GM18508 (cell line): Measurements from ENCODE around the gene OR51B6.
"Not testable (repeated sequence)": the region's sequence is repeated elsewhere in the genome, so short reads cannot be mapped to it uniquely, and the experiment has no call there.

Experiments
- ATAC-seq: cut with Tn5 transposase; IDR thresholded peaks from one replicate; pipeline ENCODE4 v1.9.1; 2021; ENCODE audit warnings: moderate number of reproducible peaks; ENCODE audit not compliant: insufficient read depth, unreplicated experiment

Gene OR51B6, protein sequence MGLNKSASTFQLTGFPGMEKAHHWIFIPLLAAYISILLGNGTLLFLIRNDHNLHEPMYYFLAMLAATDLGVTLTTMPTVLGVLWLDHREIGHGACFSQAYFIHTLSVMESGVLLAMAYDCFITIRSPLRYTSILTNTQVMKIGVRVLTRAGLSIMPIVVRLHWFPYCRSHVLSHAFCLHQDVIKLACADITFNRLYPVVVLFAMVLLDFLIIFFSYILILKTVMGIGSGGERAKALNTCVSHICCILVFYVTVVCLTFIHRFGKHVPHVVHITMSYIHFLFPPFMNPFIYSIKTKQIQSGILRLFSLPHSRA

DNA sequence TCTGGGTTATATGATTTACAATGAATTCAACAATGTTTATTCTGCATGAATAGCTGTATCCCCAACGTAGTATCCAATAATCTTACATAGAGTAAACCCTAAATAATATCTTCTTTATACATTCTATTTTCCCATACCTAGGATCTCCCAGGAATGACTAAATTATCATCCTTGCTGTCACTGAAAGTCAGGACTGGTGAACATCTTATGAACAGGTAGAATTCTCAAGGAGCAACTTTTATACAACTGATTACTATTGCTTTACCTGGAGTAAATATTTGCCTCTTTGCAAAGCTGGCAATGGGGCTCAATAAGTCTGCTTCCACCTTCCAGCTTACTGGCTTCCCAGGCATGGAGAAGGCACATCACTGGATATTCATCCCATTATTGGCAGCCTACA, at the start of gene OR51B6:
TSS of gene OR51B6 (plus strand) at position 301 of the 400 bp plus-strand sequence. CDS start at position 301, 0 bp downstream.
- ATAC-seq: no peak

DNA sequence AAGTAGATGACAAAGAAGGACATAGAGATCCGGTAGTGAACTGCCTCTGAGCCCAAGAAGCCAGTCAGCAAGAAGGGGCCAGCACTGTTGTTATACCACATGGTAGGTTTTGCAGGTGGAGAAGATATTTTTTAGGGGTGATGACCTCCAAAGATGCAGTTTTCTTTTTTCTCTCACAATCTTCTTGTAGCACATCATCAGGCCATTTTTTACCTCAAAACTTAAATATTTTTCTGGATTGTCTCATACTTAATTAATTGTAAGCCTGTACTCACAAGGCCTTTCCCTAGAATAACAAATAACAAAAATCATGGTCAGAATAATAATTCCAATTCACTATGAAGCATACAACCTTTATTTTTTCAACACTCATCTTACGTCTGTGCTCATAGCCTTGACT, 49.5 kb upstream of the OR51B6 start, which contains the start of gene OR51B4:
TSS of gene OR51B4 (minus strand) at position 101 of the 400 bp plus-strand sequence. CDS start at position 101, 0 bp downstream.
- ATAC-seq: no peak

DNA sequence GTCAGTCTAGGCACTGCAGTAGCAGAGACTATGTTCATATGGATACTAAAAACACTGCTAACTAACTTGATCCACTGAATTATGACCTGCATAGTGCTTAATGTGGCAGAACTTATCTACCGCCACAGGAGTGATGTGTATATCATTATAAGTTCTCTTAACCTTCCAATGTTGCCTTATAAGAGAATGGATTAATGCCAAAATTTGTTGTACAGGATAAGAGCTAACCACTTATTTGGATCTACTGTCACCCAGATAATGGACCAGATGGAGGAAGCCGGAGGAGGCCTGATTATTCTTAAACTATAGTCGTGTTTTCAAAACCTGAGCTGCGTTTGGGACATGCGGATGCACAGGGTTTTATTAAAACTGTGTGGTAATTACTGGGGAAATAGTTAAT, 47.7 kb upstream of the OR51B6 start:
- no peak for ATAC-seq

DNA sequence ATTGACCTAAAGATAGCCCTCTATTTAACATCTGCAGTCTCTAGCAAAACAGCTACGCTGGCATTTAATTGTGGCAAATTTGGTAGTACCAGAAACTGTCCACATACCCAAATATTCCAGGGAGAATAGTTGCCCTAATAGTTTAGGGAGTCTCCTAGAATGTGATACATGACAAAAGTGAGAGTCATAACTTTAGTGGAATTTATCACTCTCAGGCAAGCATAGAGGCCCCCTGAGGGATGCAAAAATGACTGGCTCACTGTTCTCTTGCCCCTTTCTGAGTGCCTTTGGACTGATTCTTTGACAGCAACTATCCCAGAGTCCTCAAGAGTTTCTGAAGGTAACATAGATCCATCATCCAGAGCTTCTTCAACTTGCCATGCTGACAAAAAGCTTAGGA, 47.3 kb upstream of the OR51B6 start:
- no peak for ATAC-seq

DNA sequence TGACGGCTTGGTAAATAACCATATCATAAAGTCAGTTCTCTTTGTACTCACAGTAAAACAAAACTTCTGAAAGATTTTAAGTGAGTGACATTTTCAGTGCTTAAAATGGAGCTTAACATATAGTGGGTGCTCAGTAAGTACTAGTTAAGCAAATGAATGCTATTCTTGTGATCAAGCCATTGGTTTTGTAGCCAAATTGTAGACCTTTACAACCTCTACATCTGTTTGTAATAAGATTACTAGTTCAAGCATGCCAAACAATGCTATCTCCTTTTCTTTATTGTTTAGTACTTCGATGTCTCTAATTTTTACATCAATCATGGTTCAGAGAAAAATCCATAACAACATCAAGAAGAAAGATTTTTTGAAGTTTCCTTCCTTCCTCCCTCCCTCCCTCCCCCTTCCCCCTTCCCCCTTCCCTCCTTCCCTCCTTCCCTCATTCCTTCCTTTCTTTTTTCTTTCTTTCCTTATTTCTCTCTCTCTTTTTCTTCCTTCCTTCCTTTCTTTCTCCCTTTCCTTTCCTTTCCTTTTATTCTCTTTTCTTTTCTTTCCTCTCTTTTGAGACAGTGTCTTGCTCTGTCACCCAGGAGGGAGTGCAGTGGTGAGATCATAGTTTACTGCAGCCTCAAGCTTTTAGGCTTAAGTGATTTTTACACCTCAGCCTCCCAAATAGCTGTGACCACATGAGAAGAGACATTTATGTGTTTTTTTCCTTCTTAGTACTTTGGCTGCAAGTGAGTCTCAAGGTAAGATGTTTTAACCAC, 43.9 kb upstream of the OR51B6 start:
- no peak for ATAC-seq

DNA sequence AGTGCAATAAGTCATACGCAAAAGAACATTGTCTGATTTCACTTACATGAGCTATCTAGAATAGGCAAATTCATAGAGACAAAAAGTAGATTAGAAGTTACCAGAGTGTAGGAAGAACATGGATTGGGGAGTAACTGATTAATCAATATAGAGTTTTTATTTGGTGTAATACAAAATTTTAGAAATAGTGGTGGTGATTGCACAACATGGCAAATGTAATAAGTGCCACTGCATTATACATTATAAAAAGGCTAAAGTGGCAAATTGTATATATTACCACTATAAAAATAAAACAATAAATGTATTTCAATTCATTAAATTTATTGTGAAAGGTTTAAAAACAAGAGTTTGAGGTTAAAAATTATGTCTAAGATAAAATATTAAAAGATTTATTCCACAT, 40.9 kb upstream of the OR51B6 start:
- no peak for ATAC-seq

DNA sequence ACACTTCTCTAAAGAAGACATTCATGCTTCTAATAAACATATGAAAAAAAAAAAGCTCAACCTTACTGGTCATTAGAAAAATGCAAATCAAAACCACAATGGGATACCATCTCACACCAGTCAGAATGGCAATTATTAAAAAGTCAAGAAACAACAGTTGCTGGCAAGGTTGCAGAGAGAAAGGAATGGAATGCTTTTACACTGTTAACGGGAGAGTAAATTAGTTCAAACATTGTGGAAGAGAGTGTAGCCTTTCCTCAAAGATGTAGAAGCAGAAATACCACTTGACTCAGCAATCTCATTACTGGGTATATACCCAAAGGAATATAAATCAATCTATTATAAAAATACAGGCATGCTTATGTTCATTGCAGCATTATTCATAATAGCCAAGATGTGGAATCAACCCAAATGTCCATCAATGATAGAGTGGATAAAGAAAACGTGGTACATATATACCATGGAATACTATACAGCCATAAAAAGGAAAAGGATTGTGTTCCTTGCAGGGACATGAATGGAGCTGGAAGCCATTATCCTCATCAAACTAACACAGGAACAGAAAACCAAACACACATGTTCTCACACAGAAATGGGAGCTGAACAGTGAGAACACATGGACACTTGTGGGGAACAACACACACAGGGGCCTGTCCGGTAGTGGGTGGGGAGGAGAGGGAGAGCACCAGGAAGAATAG, 37.8 kb upstream of the OR51B6 start:
- ATAC-seq: not testable (repeated sequence)

DNA sequence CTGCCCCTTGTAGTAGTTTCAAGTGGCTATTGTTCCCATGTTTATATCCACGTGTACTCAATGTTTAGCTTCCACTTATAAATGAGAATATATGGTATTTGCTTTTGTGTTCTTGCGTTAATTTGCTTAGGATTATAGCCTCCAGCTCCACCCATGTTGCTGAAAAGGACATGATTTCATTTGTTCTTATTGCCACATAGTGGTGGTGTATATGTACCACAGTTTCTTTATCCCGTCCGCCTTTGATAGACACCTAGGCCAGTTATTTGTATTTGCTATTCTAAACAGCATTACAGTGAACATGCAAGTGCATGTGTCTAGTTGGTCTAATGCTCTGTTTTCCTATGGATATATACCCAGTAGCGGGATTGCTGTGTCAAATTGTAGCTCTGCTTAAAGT, 34.0 kb upstream of the OR51B6 start:
- ATAC-seq: no peak

DNA sequence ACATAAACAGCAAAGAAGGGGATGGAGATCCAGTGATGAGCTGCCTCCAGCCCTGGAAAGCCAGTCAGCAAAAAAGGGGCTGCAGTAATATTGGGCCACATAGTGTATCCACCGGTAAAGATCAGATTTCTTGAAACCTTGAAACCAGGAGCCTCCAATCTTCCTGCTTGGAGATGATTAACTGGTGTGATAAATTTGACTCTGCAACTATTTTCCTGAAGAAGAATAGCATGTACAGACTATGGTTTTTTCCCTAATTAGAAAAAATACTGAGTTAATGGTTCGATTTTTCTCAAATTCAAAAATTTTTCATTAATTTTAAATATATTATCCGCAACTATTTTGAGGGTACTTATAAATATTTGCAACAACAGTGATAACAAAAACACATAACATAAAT, 27.1 kb upstream of the OR51B6 start, which contains the start of gene OR51B2:
TSS of gene OR51B2 (minus strand) at position 101 of the 400 bp plus-strand sequence. CDS start at position 101, 0 bp downstream.
- no peak for ATAC-seq

DNA sequence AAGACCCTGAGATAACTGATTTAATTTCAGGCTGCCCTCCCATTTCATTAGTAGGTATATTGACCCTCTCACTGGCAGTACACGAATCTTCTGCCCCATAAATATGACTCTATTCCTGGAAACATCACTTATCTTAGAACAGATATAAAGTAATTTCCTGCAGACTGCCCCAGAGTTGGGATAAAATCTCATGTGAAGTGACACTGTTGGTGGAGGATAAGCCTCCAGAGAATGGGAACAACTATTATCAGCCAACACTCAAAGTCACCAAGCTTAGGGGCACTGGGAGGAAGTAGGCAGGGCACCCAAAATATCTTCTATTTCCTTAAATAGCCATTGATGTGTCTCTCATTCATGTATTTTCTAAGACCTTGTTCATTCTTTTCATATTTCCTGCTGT, 16.1 kb upstream of the OR51B6 start:
- no peak for ATAC-seq

DNA sequence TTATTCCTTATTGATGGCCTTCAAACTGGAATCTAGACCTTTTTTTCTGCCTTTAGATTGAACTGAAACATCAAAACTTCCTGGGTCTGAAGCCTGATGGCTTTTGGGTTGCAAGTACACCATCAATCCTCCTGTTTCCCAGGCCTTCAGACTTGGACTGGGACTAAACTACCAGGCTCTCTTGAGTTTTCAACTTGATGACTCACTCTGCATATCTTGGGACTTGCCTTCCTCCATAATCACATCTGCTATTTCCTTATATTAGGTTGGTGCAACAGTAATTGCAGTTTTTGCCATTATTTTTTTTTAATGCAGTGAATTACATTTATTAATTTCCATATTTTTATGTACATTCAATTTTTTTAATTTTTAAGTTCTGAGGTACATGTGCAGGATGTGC, 15.0 kb upstream of the OR51B6 start:
- ATAC-seq: no peak

DNA sequence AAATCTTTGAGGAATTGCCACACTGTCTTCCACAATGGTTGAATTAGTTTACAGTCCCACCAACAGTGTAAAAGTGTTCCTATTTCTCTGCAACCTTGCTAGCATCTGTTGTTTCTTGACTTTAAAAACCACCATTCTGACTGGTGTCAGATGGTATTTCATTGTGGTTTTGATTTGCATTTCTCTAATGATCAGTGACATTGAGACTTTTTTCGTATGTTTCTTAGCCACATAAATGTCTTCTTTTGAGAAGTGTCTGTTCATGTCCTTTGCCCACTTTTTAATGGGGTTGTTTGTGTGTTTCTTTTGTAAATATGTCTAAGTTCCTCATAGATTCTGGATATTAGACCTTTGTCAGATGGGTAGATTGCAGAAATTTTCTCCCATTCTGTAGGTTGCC, 14.1 kb upstream of the OR51B6 start:
- ATAC-seq: not testable (repeated sequence)

DNA sequence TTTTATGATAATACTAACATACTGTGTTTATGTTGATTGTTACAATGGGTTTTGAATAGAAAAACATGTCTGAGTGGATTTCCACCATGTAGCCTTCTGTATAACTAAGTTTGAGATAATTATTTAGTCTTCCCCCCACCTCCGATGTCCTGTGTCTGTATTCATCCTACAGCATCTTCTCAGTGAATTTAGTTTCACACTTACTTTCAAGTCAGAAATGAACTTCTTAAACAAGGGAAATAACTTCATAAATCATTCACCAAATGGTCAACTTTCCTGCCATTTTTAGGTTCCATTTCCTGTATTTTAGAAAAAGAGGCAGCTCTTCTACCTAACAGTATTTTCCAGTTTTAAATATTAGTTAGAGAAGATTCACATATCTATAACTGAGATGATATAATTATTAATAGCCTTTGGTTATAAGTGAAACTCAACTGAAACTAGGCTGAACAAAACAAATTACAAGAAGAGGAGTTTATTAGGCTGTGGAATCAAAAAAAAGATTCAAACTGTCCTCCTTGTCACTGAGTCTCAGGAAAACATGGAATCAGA, 11.5 kb upstream of the OR51B6 start:
- ATAC-seq: peak; percentile 61

DNA sequence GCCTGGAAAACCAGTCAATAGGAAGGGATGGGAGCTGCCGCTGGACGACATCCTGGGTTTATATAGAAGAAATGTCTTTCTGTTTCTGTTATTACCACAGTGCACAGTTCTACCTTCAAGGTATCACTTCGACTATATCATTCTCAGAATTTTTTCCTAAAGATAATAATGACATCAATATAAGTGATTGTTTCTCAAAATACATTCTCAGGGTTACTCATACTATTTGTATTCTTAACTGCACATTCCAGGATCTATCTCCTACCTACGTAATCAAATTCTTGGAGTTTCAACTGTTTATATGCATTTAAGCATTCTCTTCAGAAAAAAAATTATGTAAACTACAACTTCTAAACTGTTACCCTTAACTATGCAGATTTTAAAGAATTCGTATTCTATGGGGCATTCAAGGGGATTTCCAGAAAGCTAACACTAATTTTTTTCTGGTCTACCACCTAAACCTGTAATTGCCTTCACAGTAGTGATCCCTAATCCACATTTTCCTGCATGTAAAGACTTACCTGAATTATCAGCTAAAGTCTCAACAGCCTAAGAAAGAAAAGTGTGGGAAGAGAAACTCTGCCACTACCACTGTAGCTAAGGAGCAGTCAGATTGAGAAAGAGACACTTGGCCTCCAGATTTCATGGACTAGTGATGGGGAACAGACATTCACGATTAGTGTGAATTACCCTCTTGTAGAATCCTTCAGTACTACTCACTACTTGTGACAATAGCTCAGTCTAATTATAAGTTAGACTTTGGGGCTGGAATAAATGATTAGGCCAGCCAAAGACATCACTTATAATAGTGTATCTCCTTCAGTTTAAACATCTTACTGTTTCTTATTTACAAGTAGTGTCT, 7.6 kb upstream of the OR51B6 start, which contains the start of gene OR51B5:
TSS of gene OR51B5 (minus strand) at position 51 of the 862 bp plus-strand sequence. CDS start at position 51, 0 bp downstream.
- no peak for ATAC-seq

DNA sequence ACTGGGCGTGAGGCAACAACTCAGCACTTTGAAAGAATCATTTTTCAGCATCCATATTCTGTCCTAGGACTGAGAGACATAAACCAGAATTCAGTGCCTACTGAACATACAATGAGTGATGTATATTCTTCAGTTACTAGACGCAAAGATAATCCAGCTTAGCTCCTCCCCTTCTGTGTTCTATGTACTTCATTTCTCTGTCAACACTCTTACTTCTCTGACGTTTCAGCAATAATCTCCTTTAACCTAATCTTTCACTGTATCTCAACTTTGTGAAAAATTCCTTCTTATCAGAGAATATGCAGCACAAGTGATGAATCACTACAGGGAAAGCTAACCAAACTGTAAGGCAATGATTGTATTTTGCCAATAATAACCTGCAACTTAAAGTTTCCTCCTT, 5.5 kb upstream of the OR51B6 start:
- ATAC-seq: no peak

DNA sequence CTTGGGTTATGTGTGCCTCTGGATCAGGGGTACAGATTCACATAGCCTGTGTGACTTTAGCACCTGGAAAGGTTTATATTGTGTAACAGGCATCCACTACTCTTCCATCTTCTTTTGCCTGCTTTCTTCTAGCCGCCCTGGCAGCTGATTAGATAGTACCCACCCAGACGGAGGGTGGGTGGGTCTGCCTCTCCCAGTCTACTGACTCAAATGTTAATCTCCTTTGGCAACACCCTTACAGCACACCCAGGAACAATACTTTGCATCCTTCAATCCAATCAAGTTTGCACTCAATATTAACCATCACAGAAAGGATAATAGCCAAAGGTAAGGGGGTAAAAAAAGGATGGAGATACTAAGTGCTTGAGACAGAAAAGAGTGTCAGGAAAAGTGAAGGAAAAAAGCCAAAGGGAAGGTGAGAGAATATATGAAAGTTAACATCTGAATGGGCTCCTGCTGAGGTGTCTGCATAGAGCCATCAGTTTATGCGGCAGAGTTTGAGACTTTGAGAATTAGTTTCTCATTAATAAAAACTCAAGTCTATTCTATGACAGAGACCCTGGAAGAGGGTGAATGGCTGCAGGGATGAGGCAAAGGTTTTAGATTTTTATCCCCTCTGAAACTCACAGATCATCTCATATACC, 2.6 kb upstream of the OR51B6 start:
- ATAC-seq: no peak

DNA sequence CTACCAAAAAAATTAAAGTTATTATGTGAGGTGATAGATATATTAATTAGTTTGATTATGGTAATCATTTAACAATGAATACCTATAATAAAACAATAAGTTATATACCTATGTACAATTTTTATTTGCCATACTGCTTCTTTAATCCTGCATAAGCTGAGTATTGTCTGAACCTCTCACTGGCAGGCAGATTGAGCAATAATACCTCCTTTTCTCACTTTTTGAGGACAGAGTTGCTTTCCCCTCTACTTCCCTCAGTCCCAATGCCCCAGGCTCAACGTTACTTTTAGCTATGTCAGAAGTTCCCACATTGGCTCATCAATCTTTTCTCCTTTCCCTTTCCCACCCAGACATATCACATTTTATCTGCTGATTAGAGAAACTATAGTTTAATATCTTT, 1.8 kb upstream of the OR51B6 start:
- no peak for ATAC-seq

DNA sequence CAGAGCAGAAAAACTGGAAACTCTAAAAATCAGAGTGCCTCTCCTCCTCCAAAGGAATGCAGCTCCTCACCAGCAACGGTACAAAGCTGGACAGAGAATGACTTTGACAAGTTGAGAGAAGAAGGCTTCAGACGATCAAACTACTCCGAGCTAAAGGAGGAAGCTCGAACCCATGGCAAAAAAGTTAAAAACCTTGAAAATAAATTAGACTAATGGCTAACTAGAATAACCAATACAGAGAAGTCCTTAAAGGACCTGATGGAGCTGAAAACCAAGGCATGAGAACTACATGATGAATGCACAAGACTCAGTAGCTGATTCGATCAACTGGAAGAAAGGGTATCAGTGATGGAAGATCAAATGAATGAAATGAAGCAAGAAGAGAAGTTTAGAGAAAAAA, 4.7 kb downstream of the OR51B6 start:
- not testable (repeated sequence) for ATAC-seq

DNA sequence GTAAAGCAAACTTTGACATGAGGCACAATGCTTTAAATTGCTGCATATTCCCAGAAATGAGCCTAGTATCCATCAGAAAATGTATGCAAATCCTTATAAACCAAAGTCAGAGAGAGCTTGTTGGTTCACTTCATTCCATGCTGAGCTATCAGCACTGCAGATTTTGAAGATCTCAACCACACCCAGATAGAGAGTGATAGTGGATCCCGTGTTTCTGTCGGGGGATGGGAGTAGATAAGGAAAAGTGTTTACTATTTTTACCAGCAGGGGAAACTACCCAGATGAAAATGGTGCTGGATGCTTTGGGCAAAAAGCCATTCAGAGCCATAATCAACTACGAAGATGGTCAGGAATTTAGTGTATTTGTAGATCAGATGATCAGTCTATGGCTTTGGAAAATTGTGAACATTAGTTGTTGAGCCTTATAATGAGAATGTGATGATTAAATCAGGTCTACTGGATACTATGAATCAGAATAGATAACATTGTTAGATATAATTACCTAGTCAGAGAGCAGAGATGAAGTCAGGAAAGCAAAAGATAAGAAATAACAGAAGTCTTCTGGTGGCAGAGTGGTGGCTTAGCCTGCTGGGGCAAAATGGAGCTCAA, 10.8 kb downstream of the OR51B6 start:
- ATAC-seq: no peak
